Karpas-422 (cell line): ENCODE measurements around the gene MBOAT2. TPM values are rescaled to one million over a fixed set of nuclear protein-coding genes. Genes with fewer than 3 reads are reported as not detected.

Source experiments
- DNase-seq: peaks from one replicate; pipeline ENCODE4 v3.0.0-alpha.2; 2015
- H2AFZ ChIP-seq: fragments of 200-600 bp; sonication (generic); 2 replicates; pipeline ENCODE4 v1.6.1; 2014; ENCODE audit warnings: antibody characterized with exemption, low read length, mixed read lengths
- H3K27ac ChIP-seq: fragments of 200-600 bp; sonication (generic); 2 replicates; pipeline ENCODE4 v1.5.1; 2014; ENCODE audit warnings: mild to moderate bottlenecking, low read length, moderate library complexity
- H3K27me3 ChIP-seq: fragments of 200-600 bp; sonication (generic); 2 replicates; pipeline ENCODE4 v1.6.1; 2014; ENCODE audit warnings: low read length, mixed read lengths
- H3K36me3 ChIP-seq: fragments of 200-600 bp; sonication (generic); 2 replicates; pipeline ENCODE4 v1.6.1; 2014; ENCODE audit warnings: low read length, mixed read lengths; ENCODE audit not compliant: insufficient read depth
- H3K4me1 ChIP-seq: fragments of 200-600 bp; sonication (generic); 2 replicates; pipeline ENCODE4 v1.6.1; 2014; ENCODE audit warnings: mild to moderate bottlenecking, low read length, mixed read lengths
- H3K4me2 ChIP-seq: fragments of 200-600 bp; sonication (generic); 2 replicates; pipeline ENCODE4 v1.6.1; 2014; ENCODE audit warnings: low read length, low read depth, mild to moderate bottlenecking; ENCODE audit not compliant: poor library complexity, severe bottlenecking
- H3K4me3 ChIP-seq: fragments of 200-600 bp; sonication (generic); 2 replicates; pipeline ENCODE4 v1.5.1; 2014; ENCODE audit warnings: mild to moderate bottlenecking, antibody characterized with exemption, low read length, mixed read lengths
- H3K79me2 ChIP-seq: fragments of 200-600 bp; sonication (generic); 2 replicates; pipeline ENCODE4 v1.6.1; 2014; ENCODE audit warnings: mild to moderate bottlenecking, low read length, mixed read lengths
- H3K9ac ChIP-seq: fragments of 200-600 bp; sonication (generic); 2 replicates; pipeline ENCODE4 v1.6.0; 2014; ENCODE audit warnings: low read length
- H3K9me2 ChIP-seq: fragments of 200-600 bp; sonication (generic), shearing (Covaris generic); replicated peaks from 2 replicates; pipeline ENCODE4 v1.6.0; 2014; ENCODE audit warnings: mild to moderate bottlenecking, low read length, moderate library complexity; ENCODE audit not compliant: insufficient read depth
- H3K9me3 ChIP-seq: fragments of 300-700, 200-600 bp; sonication (generic); 2 replicates; pipeline ENCODE4 v1.6.1; 2014; ENCODE audit warnings: low read length, mixed read lengths
- H4K20me1 ChIP-seq: fragments of 200-600 bp; sonication (generic); 2 replicates; pipeline ENCODE4 v1.6.1; 2014; ENCODE audit warnings: mild to moderate bottlenecking, antibody characterized with exemption, low read length, low read depth; ENCODE audit not compliant: insufficient read depth
- total RNA-seq: library from RNA; depleted of rRNA; stranded (reverse); fragments of >200 nt; shearing (Covaris generic); gene quantifications from 2 replicates; pipeline ENCODE4 v1.2.3, GENCODE V29; 2014; ENCODE audit warnings: low replicate concordance; rRNA removed

The MBOAT2 gene
- total RNA-seq, 1 experiment from 2014 or later = not detected

- Histone ChIP-seq H3K9me2 (no peaks in the 10 kb centered on the region), H3K27me3 (no peaks in the 10 kb centered on the region), H3K27ac (no peak overlapping the region), H3K4me1 (peaks cover 6% of the 10 kb centered on the region; the same call in 1 of the 2 replicates), H3K4me2 (no peak overlapping the region), H4K20me1 (no peaks in the 10 kb centered on the region), H2AFZ (no peak overlapping the region), H3K79me2 (no peaks in the 10 kb centered on the region), H3K4me3 (no peak overlapping the region), H3K36me3 (peaks cover 8% of the 10 kb centered on the region; the same call in 1 of the 2 replicates), H3K9ac (no peak overlapping the region), H3K9me3 (no peaks in the 10 kb centered on the region)
- DNase-seq = no peak
Measured at GRCh38 chr2:8802741-8803140, 200.7 kb downstream of the MBOAT2 start.

Other genes starting within 250 kb of the MBOAT2 start
- gene KIDINS220, start 166.1 kb downstream of the MBOAT2 start, total RNA-seq = 21.2 and 26.8 TPM in 2 replicates
- gene ASAP2, start 203.1 kb upstream of the MBOAT2 start, total RNA-seq = not detected in 2 replicates